IMR-90 (cell line): Measurements from ENCODE around the gene INTS2. TPM values are rescaled to one million over a fixed set of nuclear protein-coding genes. Genes with fewer than 3 reads are reported as not detected.

Experiments
- ATAC-seq: fragments of 200-7000 bp; cut with Tn5 transposase; 2 replicates; pipeline ENCODE4 v1.9.1; 2020; ENCODE audit warnings: low read depth, mild to moderate bottlenecking, moderate library complexity
- BruUV-seq: library from RNA; stranded (reverse); fragments of 400-500 nt; replicated peaks from 2 replicates; lab custom pipeline; 2021; lab: Mats Ljungman, UMichigan
- CTCF ChIA-PET: fragments of 300-600 bp; formaldehyde crosslinking; extraction: SDS; loops from one replicate; lab custom pipeline; 2021; ENCODE audit warnings: antibody characterized with exemption; lab: Yijun Ruan, JAX
- POLR2A ChIA-PET: fragments of 300-600 bp; sonication (Branson Sonifier 250); formaldehyde crosslinking; loops from one replicate; lab custom pipeline; 2022; ENCODE audit warnings: antibody characterized with exemption; ENCODE audit not compliant: unreplicated experiment; lab: Charles Lee
- DNase-seq: peaks from one replicate; pipeline ENCODE4 v3.0.0; 2013
- H2AFZ ChIP-seq: replicated peaks from 2 replicates; pipeline ENCODE3; 2013; ENCODE audit warnings: low read length, mild to moderate bottlenecking; ENCODE audit not compliant: poor library complexity
- H2AK5ac ChIP-seq: 2 replicates; pipeline ENCODE4 v1.6.1; 2013; ENCODE audit warnings: low read depth, low read length, inconsistent platforms
- H2AK9ac ChIP-seq: replicated peaks from 2 replicates; pipeline ENCODE3; 2013; ENCODE audit warnings: mild to moderate bottlenecking, low read depth, low read length, moderate library complexity; ENCODE audit not compliant: poor library complexity
- H2BK120ac ChIP-seq: 2 replicates; pipeline ENCODE4 v1.6.1; 2013; ENCODE audit warnings: low read depth, low read length, inconsistent platforms
- H2BK15ac ChIP-seq: 3 replicates; pipeline ENCODE4 v1.6.1; 2013; ENCODE audit warnings: low read depth, low read length, inconsistent platforms
- H2BK20ac ChIP-seq: 2 replicates; pipeline ENCODE4 v1.6.1; 2013; ENCODE audit warnings: low read depth, mild to moderate bottlenecking, inconsistent platforms, low read length, moderate library complexity
- H2BK5ac ChIP-seq: 2 replicates; pipeline ENCODE4 v1.6.1; 2013; ENCODE audit warnings: mild to moderate bottlenecking, low read depth, low read length, inconsistent platforms; ENCODE audit not compliant: poor library complexity, severe bottlenecking
- H3K14ac ChIP-seq: replicated peaks from 2 replicates; pipeline ENCODE4 v1.6.1; 2013; ENCODE audit warnings: low read depth, low read length, inconsistent platforms
- H3K18ac ChIP-seq: 2 replicates; pipeline ENCODE4 v1.6.1; 2013; ENCODE audit warnings: low read depth, low read length, control low read depth
- H3K23ac ChIP-seq: 2 replicates; pipeline ENCODE4 v1.6.1; 2013; ENCODE audit warnings: low read depth, low read length, inconsistent platforms
- H3K27ac ChIP-seq: 2 replicates; pipeline ENCODE4 v1.5.1; 2013; ENCODE audit warnings: mild to moderate bottlenecking, control low read depth, low read length; ENCODE audit not compliant: insufficient read depth
- H3K27me3 ChIP-seq: 2 replicates; pipeline ENCODE4 v1.6.1; 2013; ENCODE audit warnings: low read length; ENCODE audit not compliant: control insufficient read depth, insufficient read depth
- H3K36me3 ChIP-seq: 2 replicates; pipeline ENCODE4 v1.6.1; 2013; ENCODE audit warnings: low read length, mixed read lengths; ENCODE audit not compliant: control insufficient read depth, insufficient read depth
- H3K4ac ChIP-seq: 2 replicates; pipeline ENCODE4 v1.6.1; 2013; ENCODE audit warnings: low read depth, low read length, inconsistent platforms
- H3K4me1 ChIP-seq: 2 replicates; pipeline ENCODE4 v1.6.1; 2013; ENCODE audit warnings: low read length, mixed read lengths; ENCODE audit not compliant: control insufficient read depth, insufficient read depth
- H3K4me2 ChIP-seq: 2 replicates; pipeline ENCODE4 v1.6.1; 2013; ENCODE audit warnings: low read depth, mild to moderate bottlenecking, control low read depth, low read length, moderate library complexity
- H3K4me3 ChIP-seq: 2 replicates; pipeline ENCODE4 v1.5.1; 2013; ENCODE audit warnings: low read depth, mild to moderate bottlenecking, control low read depth, low read length, moderate library complexity; ENCODE audit not compliant: insufficient read depth
- H3K56ac ChIP-seq: 2 replicates; pipeline ENCODE4 v1.6.1; 2013; ENCODE audit warnings: low read length, inconsistent platforms; ENCODE audit not compliant: insufficient read depth; ENCODE audit errors: extremely low read depth
- H3K79me1 ChIP-seq, 2 experiments: 2 replicates each; pipeline ENCODE4 v1.6.1; 2013; ENCODE audit warnings: low read length in 2 of 2, inconsistent platforms in 1 of 2, low read depth in 1 of 2
- H3K9ac ChIP-seq: 2 replicates; pipeline ENCODE4 v1.6.1; 2013; ENCODE audit warnings: low read depth, low read length, control low read depth
- H3K9me1 ChIP-seq: 2 replicates; pipeline ENCODE4 v1.6.1; 2013; ENCODE audit warnings: low read length, inconsistent platforms; ENCODE audit not compliant: insufficient read depth
- H3K9me3 ChIP-seq: 2 replicates; pipeline ENCODE4 v1.6.1; 2013; ENCODE audit warnings: low read length; ENCODE audit not compliant: control insufficient read depth, insufficient read depth
- H4K20me1 ChIP-seq: 2 replicates; pipeline ENCODE4 v1.6.1; 2013; ENCODE audit warnings: low read length, inconsistent platforms; ENCODE audit not compliant: insufficient read depth
- H4K5ac ChIP-seq: 2 replicates; pipeline ENCODE4 v1.6.1; 2013; ENCODE audit warnings: mild to moderate bottlenecking, low read depth, low read length, control low read depth
- H4K8ac ChIP-seq, 2 experiments: 2 replicates each; pipeline ENCODE4 v1.6.1; 2013; ENCODE audit warnings: low read depth in 2 of 2, low read length in 2 of 2, control low read depth in 1 of 2, inconsistent platforms in 1 of 2
- H4K91ac ChIP-seq: 2 replicates; pipeline ENCODE4 v1.6.1; 2013; ENCODE audit warnings: low read depth, low read length, inconsistent platforms; ENCODE audit not compliant: insufficient read depth
- CHD1 ChIP-seq: IDR thresholded peaks from 2 replicates; pipeline ENCODE4 v1.6.1; 2012; ENCODE audit warnings: low read depth, low read length, improper control_type of control experiment
- MXI1 ChIP-seq: IDR thresholded peaks from 2 replicates; pipeline ENCODE4 v1.6.1; 2012; ENCODE audit warnings: low read depth, mild to moderate bottlenecking, low read length, moderate library complexity, borderline replicate concordance
- RAD21 ChIP-seq: IDR thresholded peaks from 2 replicates; pipeline ENCODE4 v1.6.1; 2012; ENCODE audit warnings: low read length, improper control_type of control experiment
- RCOR1 ChIP-seq: IDR thresholded peaks from 2 replicates; pipeline ENCODE4 v1.6.1; 2012; ENCODE audit warnings: mild to moderate bottlenecking, low read length, improper control_type of control experiment; ENCODE audit not compliant: insufficient replicate concordance
- RFX5 ChIP-seq: IDR thresholded peaks from 2 replicates; pipeline ENCODE4 v1.8.0; 2012; ENCODE audit warnings: low read depth, mild to moderate bottlenecking, low read length, moderate library complexity
- WGBS, 2 experiments: methylation state at CpG; one replicate each; pipeline versions ENCODE4 v1.1.5 to v1.1.7; 2013; ENCODE audit warnings: missing lambda C conversion rate in 2 of 2; ENCODE audit not compliant: insufficient read length in 1 of 2; ENCODE audit errors: extremely low coverage in 2 of 2; 5-methylcytosine and 5-hydroxymethylcytosine counted together
- dilution Hi-C: fragments of 300-500 bp; cut with HindIII; formaldehyde crosslinking; loops from one replicate; pipeline ENCODE4 v1.14.3; 2018; ENCODE audit warnings: low sequenced_read_pairs; ENCODE audit not compliant: unreplicated experiment
- in situ Hi-C: fragments of 300-500 bp; cut with MboI; formaldehyde crosslinking; loops from 3 replicates; pipeline ENCODE4 v1.14.3; 2019; ENCODE audit warnings: low sequenced_read_pairs, inconsistent platforms, mixed read lengths
- intact Hi-C: fragments of 100-400 bp; cut with micrococcal nuclease; formaldehyde crosslinking; loops from 2 replicates; pipeline ENCODE4 v1.10.0; 2022
- polyA plus RNA-seq, 3 experiments: library from polyadenylated mRNA; depleted of rRNA; stranded (reverse); fragments of >200 nt; gene quantifications; 2 replicates each; pipeline ENCODE4 v1.2.3, GENCODE V29; 2012; ENCODE audit warnings: low replicate concordance in 1 of 3
- total RNA-seq: library from RNA; depleted of rRNA; stranded (reverse); fragments of >200 nt; gene quantifications from 2 replicates; pipeline ENCODE4 v1.2.3, GENCODE V29; 2012

Gene INTS2
- total and polyA plus RNA-seq, 2 of the 4 experiments (the other 2 are of a cell fraction), result 4.0 to 17.4 TPM

- H2BK20ac ChIP-seq, result no peak overlapping the region
- H4K5ac ChIP-seq, result no peak overlapping the region
- intact Hi-C loops, result loop anchor here (5.0 kb wide), 1 partner anchor 36 kb away; no protein-coding TSS in a partner anchor
- ChIA-PET CTCF (no interaction called here), POLR2A (no interaction called here)
- H2AK9ac ChIP-seq, result no peak overlapping the region
- ATAC-seq (no peak), DNase-seq (no peak)
- no peak overlapping the region for H4K91ac ChIP-seq
- H2BK15ac ChIP-seq, result no peak overlapping the region
- H3K18ac ChIP-seq, result no peak overlapping the region
- in situ Hi-C loops, result no loop called here
- H3K36me3 ChIP-seq, result peaks cover 29% of the 10 kb centered on the region
- no peak overlapping the region for H2AFZ ChIP-seq
- no CpG with 5 or more reads among the region's 2 CpGs for whole genome bisulfite sequencing, 2 experiments
- no peak overlapping the region for H2AK5ac ChIP-seq
- no peak overlapping the region for H3K9ac ChIP-seq
- H2BK120ac ChIP-seq, result no peak overlapping the region
- H4K20me1 ChIP-seq, result no peaks in the 10 kb centered on the region
- H4K8ac ChIP-seq, result no peak overlapping the region
- no peaks in the 10 kb centered on the region for H3K4me1 ChIP-seq
- no peaks in the 10 kb centered on the region for H3K9me1 ChIP-seq
- no peak overlapping the region for H3K4me2 ChIP-seq
- H3K27ac ChIP-seq, result no peak overlapping the region
- TF ChIP-seq MXI1, result no peak
- no peak for TF ChIP-seq RAD21
- no peak for TF ChIP-seq RFX5
- no peak for TF ChIP-seq CHD1
- no peak for TF ChIP-seq RCOR1
- no peaks in the 10 kb centered on the region for H3K27me3 ChIP-seq
- H3K14ac ChIP-seq, result no peak overlapping the region
- no TSS peak for BruUV-seq
- H3K79me1 ChIP-seq, result peaks cover 2 to 4% of the 10 kb centered on the region in 2 experiments; a peak in 2 of 4 replicates
- H3K56ac ChIP-seq, result no peak overlapping the region
- H2BK5ac ChIP-seq, result no peak overlapping the region
- no peak overlapping the region for H3K4ac ChIP-seq
- H3K23ac ChIP-seq, result no peak overlapping the region
- no peak overlapping the region for H3K4me3 ChIP-seq
- no peaks in the 10 kb centered on the region for H3K9me3 ChIP-seq
- dilution Hi-C loops, result no loop called here
These were observed 18.6 kb upstream of the INTS2 start for GRCh38 chr17:61946359-61946758.
